Measurements from ENCODE around the gene PFDN4. TPM values are rescaled to one million over a fixed set of nuclear protein-coding genes. Genes with fewer than 3 reads are reported as not detected.

The PFDN4 gene
- polyA plus RNA-seq, 1 experiment: 104 TPM

GRCh38 chr20:54161008-54161820 lies 46.7 kb upstream of the PFDN4 start:
- CTCF ChIA-PET: interaction anchor here (1.2 kb wide), 1 partner anchor 39 kb away, joined by 3 read pairs; no protein-coding TSS in a partner anchor
- DNase-seq (ENCODE audit: low read depth, low spot score): no peak
- Histone ChIP-seq H3K27ac (ENCODE audit: low read depth, low read length) (no peak overlapping the region), H3K4me3 (ENCODE audit: low read depth, low read length) (no peak overlapping the region), H3K9me3 (ENCODE audit: control insufficient read depth, insufficient read depth, low read length) (no peaks in the 10 kb centered on the region), H3K27me3 (ENCODE audit: control insufficient read depth, insufficient read depth, low read length) (peaks cover 17% of the 10 kb centered on the region)
- POLR2A ChIA-PET: no interaction called here
- TF ChIP-seq, protein P1, sequence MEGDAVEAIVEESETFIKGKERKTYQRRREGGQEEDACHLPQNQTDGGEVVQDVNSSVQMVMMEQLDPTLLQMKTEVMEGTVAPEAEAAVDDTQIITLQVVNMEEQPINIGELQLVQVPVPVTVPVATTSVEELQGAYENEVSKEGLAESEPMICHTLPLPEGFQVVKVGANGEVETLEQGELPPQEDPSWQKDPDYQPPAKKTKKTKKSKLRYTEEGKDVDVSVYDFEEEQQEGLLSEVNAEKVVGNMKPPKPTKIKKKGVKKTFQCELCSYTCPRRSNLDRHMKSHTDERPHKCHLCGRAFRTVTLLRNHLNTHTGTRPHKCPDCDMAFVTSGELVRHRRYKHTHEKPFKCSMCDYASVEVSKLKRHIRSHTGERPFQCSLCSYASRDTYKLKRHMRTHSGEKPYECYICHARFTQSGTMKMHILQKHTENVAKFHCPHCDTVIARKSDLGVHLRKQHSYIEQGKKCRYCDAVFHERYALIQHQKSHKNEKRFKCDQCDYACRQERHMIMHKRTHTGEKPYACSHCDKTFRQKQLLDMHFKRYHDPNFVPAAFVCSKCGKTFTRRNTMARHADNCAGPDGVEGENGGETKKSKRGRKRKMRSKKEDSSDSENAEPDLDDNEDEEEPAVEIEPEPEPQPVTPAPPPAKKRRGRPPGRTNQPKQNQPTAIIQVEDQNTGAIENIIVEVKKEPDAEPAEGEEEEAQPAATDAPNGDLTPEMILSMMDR (IDR thresholded peaks at IDR 0.05; ENCODE audit: low read depth, low read length): no peak

DNA sequence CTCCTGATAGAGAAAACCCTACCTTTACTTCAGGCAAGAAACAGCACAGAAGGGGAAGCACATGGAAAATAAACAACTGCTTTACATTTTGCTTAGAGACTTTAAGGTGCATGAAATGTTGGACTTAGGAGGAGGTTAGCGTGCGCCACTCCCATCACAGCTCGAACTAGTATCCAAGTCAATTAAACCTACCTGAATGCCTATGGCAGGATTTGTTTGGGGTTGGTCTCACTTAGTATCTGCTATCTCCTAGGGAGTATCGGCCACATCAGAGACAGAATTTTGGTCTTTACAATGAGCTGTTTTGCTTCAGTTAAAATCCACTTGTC lies 46.1 kb upstream of the PFDN4 start:
- no peaks in the 10 kb centered on the region for H3K9me3 ChIP-seq (ENCODE audit: control insufficient read depth, insufficient read depth, low read length)
- ChIA-PET POLR2A (no interaction called here), CTCF (interaction anchor here (1.2 kb wide), 1 partner anchor 39 kb away, joined by 3 read pairs; no protein-coding TSS in a partner anchor)
- no peak for DNase-seq (ENCODE audit: low read depth, low spot score)
- TF ChIP-seq, protein P1 (IDR thresholded peaks at IDR 0.05; ENCODE audit: low read depth, low read length): no peak
- peaks cover 17% of the 10 kb centered on the region for H3K27me3 ChIP-seq (ENCODE audit: control insufficient read depth, insufficient read depth, low read length)
- H3K27ac ChIP-seq (ENCODE audit: low read depth, low read length): no peak overlapping the region
- no peak overlapping the region for H3K4me3 ChIP-seq (ENCODE audit: low read depth, low read length)

DNA sequence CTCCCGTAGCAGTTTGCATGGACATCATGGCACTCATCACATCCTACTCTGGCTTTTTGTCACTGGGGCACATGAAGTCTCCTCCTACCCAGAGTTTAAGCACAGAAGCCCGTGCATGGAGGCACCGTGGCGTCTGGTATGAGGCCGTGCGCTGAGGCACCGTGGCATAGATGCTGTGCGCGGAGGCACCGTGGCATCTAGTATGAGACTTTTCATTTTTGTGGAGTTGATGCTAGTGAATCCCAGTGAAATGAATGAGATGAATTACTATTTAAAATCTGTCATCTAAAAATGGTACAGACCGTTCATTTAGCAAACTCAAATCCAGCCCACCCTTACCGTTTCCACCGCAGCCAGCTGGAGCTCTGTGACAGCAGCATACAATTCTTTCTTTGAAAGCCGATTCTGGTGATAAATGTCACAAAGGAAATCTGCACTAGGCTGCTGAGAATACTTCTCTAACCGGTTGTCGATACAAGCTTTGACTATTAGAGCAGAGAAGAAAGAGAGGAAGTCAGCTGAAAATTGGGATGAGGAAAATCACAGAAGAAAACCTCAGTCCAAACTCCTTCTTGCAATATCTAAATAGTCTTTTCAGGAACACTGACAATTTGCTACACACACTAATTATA lies 45.4 kb upstream of the PFDN4 start:
- TF ChIP-seq, protein P1 (IDR thresholded peaks at IDR 0.05; ENCODE audit: low read depth, low read length): no peak
- no peak for DNase-seq (ENCODE audit: low read depth, low spot score)
- Histone ChIP-seq H3K27me3 (ENCODE audit: control insufficient read depth, insufficient read depth, low read length) (peaks cover 17% of the 10 kb centered on the region), H3K4me3 (ENCODE audit: low read depth, low read length) (no peak overlapping the region), H3K9me3 (ENCODE audit: control insufficient read depth, insufficient read depth, low read length) (no peaks in the 10 kb centered on the region), H3K27ac (ENCODE audit: low read depth, low read length) (no peak overlapping the region)
- ChIA-PET CTCF (no interaction called here), POLR2A (no interaction called here)

GRCh38 chr20:54163402-54163801 lies 44.5 kb upstream of the PFDN4 start:
- CTCF ChIA-PET: interaction anchor here (1.1 kb wide), 1 partner anchor 60 kb away, joined by 5 read pairs; no protein-coding TSS in a partner anchor
- POLR2A ChIA-PET: no interaction called here
- Histone ChIP-seq H3K27me3 (ENCODE audit: control insufficient read depth, insufficient read depth, low read length) (peaks cover 23% of the 10 kb centered on the region), H3K27ac (ENCODE audit: low read depth, low read length) (no peak overlapping the region), H3K9me3 (ENCODE audit: control insufficient read depth, insufficient read depth, low read length) (no peaks in the 10 kb centered on the region), H3K4me3 (ENCODE audit: low read depth, low read length) (no peak overlapping the region)
- TF ChIP-seq, protein P1 (IDR thresholded peaks at IDR 0.05; ENCODE audit: low read depth, low read length): no peak
- DNase-seq (ENCODE audit: low read depth, low spot score): no peak

GRCh38 chr20:54165014-54165413 lies 42.9 kb upstream of the PFDN4 start:
- no peaks in the 10 kb centered on the region for H3K9me3 ChIP-seq (ENCODE audit: control insufficient read depth, insufficient read depth, low read length)
- peaks cover 34% of the 10 kb centered on the region for H3K27me3 ChIP-seq (ENCODE audit: control insufficient read depth, insufficient read depth, low read length)
- H3K4me3 ChIP-seq (ENCODE audit: low read depth, low read length): no peak overlapping the region
- ChIA-PET CTCF (interaction anchor here (0.7 to 1.0 kb wide), 2 partner anchors 17 to 61 kb away, joined by 3 to 5 read pairs; no protein-coding TSS in a partner anchor), POLR2A (no interaction called here)
- no peak for DNase-seq (ENCODE audit: low read depth, low spot score)
- H3K27ac ChIP-seq (ENCODE audit: low read depth, low read length): no peak overlapping the region
- TF ChIP-seq, protein P1 (IDR thresholded peaks at IDR 0.05; ENCODE audit: low read depth, low read length): no peak

All from AG04450 (cell line).